ENCODE measurements around the gene SLC18A2.

Gene SLC18A2

DNA sequence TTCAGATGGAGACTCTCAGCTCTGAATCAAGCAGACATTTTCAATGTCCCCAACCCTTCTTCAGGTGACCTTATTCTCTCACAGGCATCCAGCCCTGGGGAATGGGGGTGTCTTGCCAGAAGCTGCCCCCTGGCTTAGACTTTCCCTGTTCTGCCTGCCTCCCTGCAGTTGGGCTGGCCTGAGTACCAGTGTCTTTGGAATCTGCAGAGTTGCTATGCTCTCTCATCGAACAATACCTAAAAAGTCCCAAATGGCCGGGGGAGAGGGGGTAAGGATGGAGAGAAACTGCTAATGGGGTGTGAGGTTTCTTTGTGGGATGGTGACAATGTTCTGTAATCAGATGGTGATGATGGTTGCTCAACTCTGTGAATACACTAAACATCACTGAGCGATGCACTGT is 20.6 kb downstream of the SLC18A2 start:
- Histone ChIP-seq H3K27me3 (ENCODE audit: insufficient read depth, low read depth) (no peaks in the 10 kb centered on the region), H3K27ac (no peak overlapping the region), H3K4me2 (no peak overlapping the region), H3K9ac (no peak overlapping the region), H3K36me3 (ENCODE audit: insufficient read depth) (no peaks in the 10 kb centered on the region), H3K4me1 (ENCODE audit: low read depth, poor library complexity, severe bottlenecking) (no peaks in the 10 kb centered on the region), H3K79me2 (ENCODE audit: insufficient read depth, low read depth) (no peaks in the 10 kb centered on the region), H4K20me1 (ENCODE audit: insufficient read depth) (no peaks in the 10 kb centered on the region), H2AFZ (ENCODE audit: low read depth) (no peak overlapping the region), H3K4me3 (IDR thresholded peaks at IDR 0.05; ENCODE audit: insufficient read depth, low read depth, low read length) (no peak overlapping the region)
- TF ChIP-seq CTCF (conservative IDR thresholded peaks at IDR 0.05; ENCODE audit: low read depth, low read length): no peak

DNA sequence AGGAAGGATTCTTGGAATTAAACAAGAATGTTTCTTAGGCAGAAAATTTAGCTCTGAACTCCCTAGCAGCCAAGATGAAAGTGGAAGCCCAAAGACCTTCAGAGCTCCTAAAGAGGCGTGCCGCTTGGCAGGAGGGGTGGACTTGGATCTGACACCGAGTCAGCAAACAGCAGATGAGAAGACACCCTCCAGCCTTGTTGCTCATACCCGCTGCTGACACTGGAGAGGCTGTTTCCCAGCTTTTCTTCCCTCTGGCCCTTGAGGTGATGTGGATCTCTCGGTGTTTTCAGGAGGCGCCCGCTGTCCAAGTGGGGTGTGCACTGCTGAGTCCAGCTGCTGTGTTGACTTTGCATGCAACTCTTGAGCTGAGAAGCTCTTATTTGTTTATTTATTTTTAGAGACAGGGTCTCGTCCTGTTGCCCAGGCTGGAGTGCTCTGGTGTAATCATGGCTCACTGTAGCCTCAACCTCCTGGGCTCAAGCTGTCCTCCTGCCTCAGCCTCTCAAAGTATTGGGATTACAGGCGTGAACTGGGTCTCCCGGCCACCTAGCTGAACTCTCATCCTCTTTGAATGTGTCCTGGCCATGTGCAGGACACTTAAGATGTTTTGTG is 21.5 kb downstream of the SLC18A2 start:
- no peak overlapping the region for H3K9ac ChIP-seq
- TF ChIP-seq CTCF (conservative IDR thresholded peaks at IDR 0.05; ENCODE audit: low read depth, low read length): no peak
- H2AFZ ChIP-seq (ENCODE audit: low read depth): no peak overlapping the region
- no peak overlapping the region for H3K4me3 ChIP-seq (IDR thresholded peaks at IDR 0.05; ENCODE audit: insufficient read depth, low read depth, low read length)
- H3K4me2 ChIP-seq: no peak overlapping the region
- H4K20me1 ChIP-seq (ENCODE audit: insufficient read depth): no peaks in the 10 kb centered on the region
- H3K4me1 ChIP-seq (ENCODE audit: low read depth, poor library complexity, severe bottlenecking): no peaks in the 10 kb centered on the region
- H3K27ac ChIP-seq: no peak overlapping the region
- no peaks in the 10 kb centered on the region for H3K79me2 ChIP-seq (ENCODE audit: insufficient read depth, low read depth)
- H3K27me3 ChIP-seq (ENCODE audit: insufficient read depth, low read depth): no peaks in the 10 kb centered on the region
- no peaks in the 10 kb centered on the region for H3K36me3 ChIP-seq (ENCODE audit: insufficient read depth)

DNA sequence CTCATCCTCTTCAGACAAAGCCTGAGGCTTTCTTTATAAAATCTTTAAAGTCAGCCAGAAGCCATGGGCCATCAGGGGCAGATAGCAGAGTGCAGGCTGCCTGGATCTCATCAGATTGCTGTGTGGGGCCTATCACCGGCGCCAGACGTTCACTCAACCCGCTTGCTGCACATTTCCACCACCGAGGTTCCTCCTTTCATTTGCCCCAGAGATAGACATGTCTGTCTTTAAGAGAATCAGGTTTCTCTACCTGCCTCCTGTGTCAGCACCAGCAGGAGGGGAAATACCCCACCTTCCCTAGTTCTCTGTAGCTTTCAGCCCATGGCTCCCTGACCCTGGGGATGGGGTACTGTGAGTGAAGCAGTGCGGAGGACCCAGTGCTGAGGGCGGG is 22.0 kb downstream of the SLC18A2 start:
- Histone ChIP-seq H3K36me3 (ENCODE audit: insufficient read depth) (no peaks in the 10 kb centered on the region), H3K27me3 (ENCODE audit: insufficient read depth, low read depth) (no peaks in the 10 kb centered on the region), H4K20me1 (ENCODE audit: insufficient read depth) (no peaks in the 10 kb centered on the region), H3K4me1 (ENCODE audit: low read depth, poor library complexity, severe bottlenecking) (no peaks in the 10 kb centered on the region), H3K9ac (no peak overlapping the region), H2AFZ (ENCODE audit: low read depth) (no peak overlapping the region), H3K27ac (no peak overlapping the region), H3K79me2 (ENCODE audit: insufficient read depth, low read depth) (no peaks in the 10 kb centered on the region), H3K4me2 (no peak overlapping the region), H3K4me3 (IDR thresholded peaks at IDR 0.05; ENCODE audit: insufficient read depth, low read depth, low read length) (no peak overlapping the region)
- TF ChIP-seq CTCF (conservative IDR thresholded peaks at IDR 0.05; ENCODE audit: low read depth, low read length): no peak

- H2AFZ ChIP-seq (ENCODE audit: low read depth): no peak overlapping the region
- no peaks in the 10 kb centered on the region for H3K36me3 ChIP-seq (ENCODE audit: insufficient read depth)
- no peaks in the 10 kb centered on the region for H3K4me1 ChIP-seq (ENCODE audit: low read depth, poor library complexity, severe bottlenecking)
- H3K27ac ChIP-seq: no peak overlapping the region
- no peaks in the 10 kb centered on the region for H3K79me2 ChIP-seq (ENCODE audit: insufficient read depth, low read depth)
- no peaks in the 10 kb centered on the region for H3K27me3 ChIP-seq (ENCODE audit: insufficient read depth, low read depth)
- no peak overlapping the region for H3K4me2 ChIP-seq
- H3K4me3 ChIP-seq (IDR thresholded peaks at IDR 0.05; ENCODE audit: insufficient read depth, low read depth, low read length): no peak overlapping the region
- no peak overlapping the region for H3K9ac ChIP-seq
- H4K20me1 ChIP-seq (ENCODE audit: insufficient read depth): no peaks in the 10 kb centered on the region
- no peak for TF ChIP-seq CTCF (conservative IDR thresholded peaks at IDR 0.05; ENCODE audit: low read depth, low read length)
Observed at GRCh38 chr10:117264782-117265181, 23.9 kb downstream of the SLC18A2 start.

Data from KMS-11 (cell line).